ENCODE data around the gene HSPA1B. TPM values are rescaled to one million over a fixed set of nuclear protein-coding genes. Genes with fewer than 3 reads are reported as not detected.
A peak's percentile ranks its signal among the peaks of the same experiment; 100 is the strongest.
"Not testable (repeated sequence)": the region's sequence is repeated elsewhere in the genome, so short reads cannot be mapped to it uniquely, and the experiment has no call there.

The HSPA1B gene
- total RNA-seq, 1 donor from 2014 or later = 122 TPM

- intact Hi-C loops (cut with DNase I) = no loop called here
- peak; percentile 93 for DNase-seq
- Histone ChIP-seq H3K9me3 (no peaks in the 10 kb centered on the region), H3K27me3 (ENCODE audit: low read depth) (no peaks in the 10 kb centered on the region), H3K4me1 (peaks cover 28% of the 10 kb centered on the region), H3K36me3 (no peaks in the 10 kb centered on the region), H3K4me3 (peak within 1 kb of the TSS; percentile 64), H3K27ac (peak within 1 kb of the TSS; percentile 97)
- no peak for TF ChIP-seq CTCF (IDR thresholded peaks at IDR 0.05)
- ATAC-seq = peak; percentile 90 to 92
Observed at GRCh38 chr6:31815025-31815838, 12.3 kb upstream of the HSPA1B start, which contains the start of the genes HSPA1A and HSPA1L. Gene HSPA1A, plus strand, starts transcription at chr6:31815543. Its CDS starts 214 bp downstream, at chr6:31815757. Gene HSPA1L, minus strand, starts transcription at chr6:31815283. Its CDS starts 3,311 bp downstream, at chr6:31811972.

GRCh38 chr6:31817133-31817928 lies 10.2 kb upstream of the HSPA1B start:
- ATAC-seq; H3K9me3 ChIP-seq; H3K36me3 ChIP-seq; H3K27me3 ChIP-seq (ENCODE audit: low read depth); intact Hi-C loops (cut with DNase I): not testable (repeated sequence)
- Histone ChIP-seq H3K4me3 (peak overlapping the region; percentile 69), H3K27ac (peak overlapping the region; percentile 72), H3K4me1 (peaks cover 42% of the 10 kb centered on the region)
- peak; percentile 48 for DNase-seq

GRCh38 chr6:31817929-31818511 lies 9.5 kb upstream of the HSPA1B start:
- intact Hi-C loops (cut with DNase I); H3K36me3 ChIP-seq; ATAC-seq; H3K27me3 ChIP-seq (ENCODE audit: low read depth); H3K9me3 ChIP-seq: not testable (repeated sequence)
- Histone ChIP-seq H3K4me1 (peaks cover 49% of the 10 kb centered on the region), H3K4me3 (peak overlapping the region; percentile 69), H3K27ac (peak overlapping the region; percentile 72)
- peak; percentile 28 for DNase-seq

GRCh38 chr6:31819871-31820299 lies 7.7 kb upstream of the HSPA1B start:
- ATAC-seq = no peak
- TF ChIP-seq CTCF (IDR thresholded peaks at IDR 0.05) = no peak
- Histone ChIP-seq H3K9me3 (no peaks in the 10 kb centered on the region), H3K4me3 (peak overlapping the region; percentile 69), H3K27ac (peak overlapping the region; percentile 72), H3K36me3 (no peaks in the 10 kb centered on the region), H3K4me1 (peaks cover 54% of the 10 kb centered on the region), H3K27me3 (ENCODE audit: low read depth) (no peaks in the 10 kb centered on the region)
- intact Hi-C loops (cut with DNase I) = no loop called here
- DNase-seq = no peak

GRCh38 chr6:31820399-31820798 lies 7.1 kb upstream of the HSPA1B start:
- H3K4me3 ChIP-seq; H3K36me3 ChIP-seq; H3K27me3 ChIP-seq (ENCODE audit: low read depth); H3K9me3 ChIP-seq; intact Hi-C loops (cut with DNase I); ATAC-seq: not testable (repeated sequence)
- Histone ChIP-seq H3K27ac (peak overlapping the region; percentile 72), H3K4me1 (peaks cover 57% of the 10 kb centered on the region)
- peak; percentile 23 for DNase-seq

GRCh38 chr6:31821301-31822035 lies 6.1 kb upstream of the HSPA1B start:
- Histone ChIP-seq H3K9me3 (no peaks in the 10 kb centered on the region), H3K27ac (peak overlapping the region; percentile 97), H3K36me3 (no peaks in the 10 kb centered on the region), H3K27me3 (ENCODE audit: low read depth) (no peaks in the 10 kb centered on the region), H3K4me1 (peaks cover 68% of the 10 kb centered on the region), H3K4me3 (peak overlapping the region; percentile 69)
- DNase-seq = peak; percentile 86
- intact Hi-C loops (cut with DNase I) = no loop called here
- peak; percentile 70 to 76 for ATAC-seq
- TF ChIP-seq CTCF (IDR thresholded peaks at IDR 0.05) = no peak

Measured in lower lobe of right lung (tissue), 2 donors.